ENCODE data around the gene COL25A1. TPM values are rescaled to one million over a fixed set of nuclear protein-coding genes. Genes with fewer than 3 reads are reported as not detected.

COL25A1 gene
- total RNA-seq, 6 donors from 2014 or later, result 0.15 to 0.79 (median 0.27) TPM; not detected in 2

GRCh38 chr4:109010521-109010920 is 291.9 kb downstream of the COL25A1 start:
- Histone ChIP-seq H3K4me1 (no peaks in the 10 kb centered on the region), H3K9me3 (no peaks in the 10 kb centered on the region), H3K36me3 (no peaks in the 10 kb centered on the region), H3K27me3 (no peaks in the 10 kb centered on the region), H3K4me3 (no peak overlapping the region), H3K27ac (no peak overlapping the region)
- ATAC-seq (ENCODE audit: low FRiP score in 2 of 2), result no peak
- TF ChIP-seq POLR2A (IDR thresholded peaks at IDR 0.05) (no peak), EP300 (IDR thresholded peaks at IDR 0.05) (no peak), CTCF (IDR thresholded peaks at IDR 0.05) (no peak), POLR2AphosphoS5 (IDR thresholded peaks at IDR 0.05) (no peak)
- no peak for DNase-seq
- WGBS, 2 donors, result 47 to 55% methylated on average over 2 of the region's 2 CpGs

DNA sequence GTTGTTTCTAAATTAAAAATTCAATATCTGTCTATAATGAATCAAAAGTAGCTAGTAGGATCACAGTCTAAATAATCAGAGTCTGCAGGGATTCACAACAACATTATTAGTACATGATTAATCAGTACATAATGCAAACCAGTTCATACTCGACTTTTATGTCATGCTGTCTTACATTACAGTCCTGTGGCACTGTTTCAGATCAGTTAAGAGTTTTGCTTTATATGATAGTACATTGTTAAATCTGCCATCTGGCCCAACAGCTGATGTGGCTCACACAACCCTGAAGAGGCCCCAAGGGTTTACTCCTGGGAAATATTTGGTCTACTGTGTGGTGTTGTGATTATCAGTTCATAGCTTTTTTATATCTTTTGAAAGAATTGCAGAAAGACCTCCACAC is 292.5 kb downstream of the COL25A1 start:
- H3K9me3 ChIP-seq, result no peaks in the 10 kb centered on the region
- TF ChIP-seq EP300 (IDR thresholded peaks at IDR 0.05) (no peak), POLR2A (IDR thresholded peaks at IDR 0.05) (no peak), POLR2AphosphoS5 (IDR thresholded peaks at IDR 0.05) (no peak), CTCF (IDR thresholded peaks at IDR 0.05) (no peak)
- no peaks in the 10 kb centered on the region for H3K4me1 ChIP-seq
- ATAC-seq (ENCODE audit: low FRiP score in 2 of 2), result no peak
- no peak overlapping the region for H3K27ac ChIP-seq
- H3K27me3 ChIP-seq, result no peaks in the 10 kb centered on the region
- no peak overlapping the region for H3K4me3 ChIP-seq
- no peak for DNase-seq
- H3K36me3 ChIP-seq, result no peaks in the 10 kb centered on the region
- 29 to 39% methylated on average over 1 of the region's 1 CpG for WGBS, 2 donors

DNA sequence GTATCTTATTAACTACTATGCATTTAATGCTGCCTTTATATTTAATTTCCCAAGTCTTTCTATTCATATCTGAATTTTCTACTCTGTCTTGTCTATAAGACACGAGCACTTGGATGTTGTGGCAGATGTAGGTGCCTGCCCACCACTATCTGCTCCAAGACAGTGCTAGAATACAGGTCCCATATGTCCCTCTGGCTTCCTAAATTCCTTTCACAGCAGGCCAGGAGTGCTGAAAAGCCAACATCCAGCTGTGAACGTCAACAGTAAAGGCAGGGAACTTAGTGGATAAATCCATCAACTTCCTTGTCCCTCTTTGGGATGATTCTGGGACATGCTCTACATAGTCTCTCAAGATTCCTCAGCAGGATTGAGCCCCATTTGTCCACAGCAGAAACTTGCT is 294.5 kb downstream of the COL25A1 start:
- no peak overlapping the region for H3K4me3 ChIP-seq
- TF ChIP-seq POLR2AphosphoS5 (IDR thresholded peaks at IDR 0.05), result no peak
- no peak for TF ChIP-seq EP300 (IDR thresholded peaks at IDR 0.05)
- TF ChIP-seq CTCF (IDR thresholded peaks at IDR 0.05), result no peak
- no peak for TF ChIP-seq POLR2A (IDR thresholded peaks at IDR 0.05)
- H3K9me3 ChIP-seq, result no peaks in the 10 kb centered on the region
- H3K27ac ChIP-seq, result no peak overlapping the region
- no peaks in the 10 kb centered on the region for H3K27me3 ChIP-seq
- H3K36me3 ChIP-seq, result no peaks in the 10 kb centered on the region
- whole genome bisulfite sequencing, 2 donors, result 78 to 96% methylated on average over 2 of the region's 2 CpGs
- no peak for ATAC-seq (ENCODE audit: low FRiP score in 2 of 2)
- no peak for DNase-seq
- H3K4me1 ChIP-seq, result no peaks in the 10 kb centered on the region

DNA sequence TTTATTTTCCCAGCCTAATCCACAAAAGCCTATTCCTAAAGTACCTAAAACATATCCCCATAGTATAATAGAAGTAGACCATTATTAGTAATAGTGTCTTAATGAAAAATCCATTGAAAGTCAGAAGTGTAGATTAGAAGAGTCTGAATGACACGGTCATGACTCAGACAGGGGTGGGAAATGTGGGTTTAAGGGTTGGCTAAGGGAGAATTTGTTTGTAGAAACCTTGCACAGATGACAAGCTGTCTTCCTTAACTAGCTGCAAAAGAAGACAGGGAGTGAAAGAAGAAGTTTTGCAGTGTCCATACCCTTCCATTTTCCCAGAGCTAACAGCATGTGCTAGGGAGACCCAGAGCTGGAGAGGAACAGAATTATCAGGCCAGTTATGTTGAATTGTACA is 296.9 kb downstream of the COL25A1 start:
- no peak for ATAC-seq (ENCODE audit: low FRiP score in 2 of 2)
- H3K4me3 ChIP-seq, result no peak overlapping the region
- 70 to 82% methylated on average over 1 of the region's 1 CpG for WGBS, 2 donors
- no peaks in the 10 kb centered on the region for H3K27me3 ChIP-seq
- no peak for TF ChIP-seq CTCF (IDR thresholded peaks at IDR 0.05)
- TF ChIP-seq POLR2AphosphoS5 (IDR thresholded peaks at IDR 0.05), result no peak
- TF ChIP-seq EP300 (IDR thresholded peaks at IDR 0.05), result no peak
- TF ChIP-seq POLR2A (IDR thresholded peaks at IDR 0.05), result no peak
- no peaks in the 10 kb centered on the region for H3K9me3 ChIP-seq
- no peak overlapping the region for H3K27ac ChIP-seq
- no peak for DNase-seq
- H3K4me1 ChIP-seq, result no peaks in the 10 kb centered on the region
- H3K36me3 ChIP-seq, result no peaks in the 10 kb centered on the region

- H3K4me1 ChIP-seq, result no peaks in the 10 kb centered on the region
- H3K27ac ChIP-seq, result no peak overlapping the region
- H3K4me3 ChIP-seq, result no peak overlapping the region
- DNase-seq (no peak), ATAC-seq (ENCODE audit: low FRiP score in 2 of 2) (no peak)
- no peaks in the 10 kb centered on the region for H3K27me3 ChIP-seq
- no peaks in the 10 kb centered on the region for H3K9me3 ChIP-seq
- H3K36me3 ChIP-seq, result no peaks in the 10 kb centered on the region
- TF ChIP-seq EP300 (IDR thresholded peaks at IDR 0.05) (no peak), CTCF (IDR thresholded peaks at IDR 0.05) (no peak), POLR2AphosphoS5 (IDR thresholded peaks at IDR 0.05) (no peak), POLR2A (IDR thresholded peaks at IDR 0.05) (no peak)
- 75 to 85% methylated on average over 4 of the region's 4 CpGs for WGBS, 2 donors
These were observed 298.0 kb downstream of the COL25A1 start for GRCh38 chr4:109004418-109004817.

All from upper lobe of left lung (tissue), 6 donors.